Mesothelial cell of epicardium (in vitro differentiated cells): ENCODE data around the gene EPHA1. TPM values are rescaled to one million over a fixed set of nuclear protein-coding genes. Genes with fewer than 3 reads are reported as not detected.
A peak's percentile ranks its signal among the peaks of the same experiment; 100 is the strongest.

Source experiments
- DNase-seq, 2 experiments: peaks; one replicate each; pipeline ENCODE4 v3.0.0; 2021; ENCODE audit warnings: low spot score in 2 of 2; ENCODE audit not compliant: unreplicated experiment in 2 of 2
- H3K27ac Mint-ChIP-seq: 2 replicates; pipeline ENCODE4 v1.8.0; 2021; ENCODE audit warnings: mixed read lengths
- H3K27me3 Mint-ChIP-seq: 2 replicates; pipeline ENCODE4 v1.8.0; 2021; ENCODE audit warnings: low read depth, mixed read lengths
- H3K36me3 Mint-ChIP-seq: 2 replicates; pipeline ENCODE4 v1.8.0; 2021; ENCODE audit warnings: mixed read lengths
- H3K4me1 Mint-ChIP-seq: 2 replicates; pipeline ENCODE4 v1.8.0; 2021; ENCODE audit warnings: mixed read lengths
- H3K4me3 Mint-ChIP-seq: 2 replicates; pipeline ENCODE4 v1.8.0; 2021; ENCODE audit warnings: mild to moderate bottlenecking, moderate library complexity, mixed read lengths
- H3K9me3 Mint-ChIP-seq: 2 replicates; pipeline ENCODE4 v1.8.0; 2021; ENCODE audit warnings: mixed read lengths
- CTCF ChIP-seq: fragments of 200-600 bp; sonication (generic); IDR thresholded peaks from one replicate; pipeline ENCODE4 v1.5.0; 2021; ENCODE audit warnings: antibody characterized with exemption; ENCODE audit not compliant: unreplicated experiment
- total RNA-seq: library from RNA; stranded (reverse); gene quantifications from 3 replicates; pipeline ENCODE4 v1.2.1, GENCODE V29; 2021

The EPHA1 gene
- total RNA-seq, 1 donor from 2014 or later = 23.2 TPM

GRCh38 chr7:143372070-143372469 is 36.6 kb downstream of the EPHA1 start:
- H3K9me3 Mint-ChIP-seq = no peaks in the 10 kb centered on the region
- no peaks in the 10 kb centered on the region for H3K27me3 Mint-ChIP-seq
- no peak overlapping the region for H3K4me3 Mint-ChIP-seq
- no peak for TF ChIP-seq CTCF
- peaks cover 8% of the 10 kb centered on the region for H3K4me1 Mint-ChIP-seq
- H3K36me3 Mint-ChIP-seq = no peaks in the 10 kb centered on the region
- no peak for DNase-seq
- H3K27ac Mint-ChIP-seq = no peak overlapping the region

GRCh38 chr7:143369678-143370651 is 38.7 kb downstream of the EPHA1 start:
- H3K4me1 Mint-ChIP-seq = peaks cover 8% of the 10 kb centered on the region
- H3K27me3 Mint-ChIP-seq = peaks cover 14% of the 10 kb centered on the region
- no peak for DNase-seq
- H3K27ac Mint-ChIP-seq = peak overlapping the region; percentile 55
- no peaks in the 10 kb centered on the region for H3K9me3 Mint-ChIP-seq
- H3K4me3 Mint-ChIP-seq = no peak overlapping the region
- H3K36me3 Mint-ChIP-seq = no peaks in the 10 kb centered on the region
- TF ChIP-seq CTCF = no peak

GRCh38 chr7:143368387-143368786 is 40.3 kb downstream of the EPHA1 start:
- H3K9me3 Mint-ChIP-seq = no peaks in the 10 kb centered on the region
- TF ChIP-seq CTCF = no peak
- no peak for DNase-seq
- no peak overlapping the region for H3K4me3 Mint-ChIP-seq
- H3K27me3 Mint-ChIP-seq = peaks cover 30% of the 10 kb centered on the region
- H3K36me3 Mint-ChIP-seq = no peaks in the 10 kb centered on the region
- H3K27ac Mint-ChIP-seq = no peak overlapping the region
- H3K4me1 Mint-ChIP-seq = peaks cover 8% of the 10 kb centered on the region

- H3K4me1 Mint-ChIP-seq = peaks cover 8% of the 10 kb centered on the region
- no peaks in the 10 kb centered on the region for H3K9me3 Mint-ChIP-seq
- no peak overlapping the region for H3K27ac Mint-ChIP-seq
- peaks cover 34% of the 10 kb centered on the region for H3K27me3 Mint-ChIP-seq
- DNase-seq = no peak
- no peaks in the 10 kb centered on the region for H3K36me3 Mint-ChIP-seq
- TF ChIP-seq CTCF = no peak
- H3K4me3 Mint-ChIP-seq = no peak overlapping the region
Measured at GRCh38 chr7:143367972-143368371, 40.7 kb downstream of the EPHA1 start.

GRCh38 chr7:143363016-143363937 is 45.4 kb downstream of the EPHA1 start:
- no peak for TF ChIP-seq CTCF
- Mint-ChIP-seq H3K36me3 (no peaks in the 10 kb centered on the region), H3K27me3 (peaks cover 74% of the 10 kb centered on the region), H3K4me1 (peaks cover 7% of the 10 kb centered on the region), H3K9me3 (no peaks in the 10 kb centered on the region), H3K4me3 (peak overlapping the region; percentile 54), H3K27ac (no peak overlapping the region)
- no peak for DNase-seq
